ENCODE data around the gene CDCA8. TPM values are rescaled to one million over a fixed set of nuclear protein-coding genes. Genes with fewer than 3 reads are reported as not detected.

The CDCA8 gene
- polyA plus RNA-seq, 1 donor (not counting 4 experiments of a cell fraction or from before 2014, with no cell fraction given): 15.1 TPM

DNA sequence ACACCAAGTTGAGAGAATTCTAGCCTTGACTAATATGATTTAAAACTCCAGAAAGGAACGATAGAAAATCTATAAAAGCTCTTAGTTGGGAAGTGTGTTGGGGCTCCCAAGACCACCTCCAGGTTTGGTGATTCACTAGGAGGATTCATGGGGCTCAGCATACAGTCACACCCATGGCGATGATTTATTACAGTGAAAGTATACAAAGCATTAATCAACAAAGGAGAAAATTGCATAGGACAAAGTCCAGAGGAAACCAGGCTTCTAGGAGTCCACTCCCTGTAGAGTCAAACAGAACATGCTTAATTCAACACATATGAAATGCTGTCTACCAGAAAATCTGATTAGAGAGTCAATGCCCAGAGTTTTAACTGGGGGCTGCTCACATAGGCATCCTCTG is 4.8 kb downstream of the CDCA8 start:
- Histone ChIP-seq H4K20me1 (ENCODE audit: control insufficient read depth, extremely low read depth, insufficient read depth, low read length) (no peaks in the 10 kb centered on the region), H3K9me1 (ENCODE audit: control insufficient read depth, extremely low read depth, insufficient read depth, low read length) (no peaks in the 10 kb centered on the region), H3K27me3 (ENCODE audit: control insufficient read depth, extremely low read depth, insufficient read depth, low read length) (no peaks in the 10 kb centered on the region), H3K9ac (ENCODE audit: control insufficient read depth, extremely low read depth, insufficient read depth, low read length) (no peak overlapping the region), H3K4me3 (ENCODE audit: control insufficient read depth in 2 of 3, extremely low read depth in 1 of 3, insufficient read depth in 2 of 3, low read depth in 1 of 3, low read length in 3 of 3) (no peak overlapping the region), H3K27ac (ENCODE audit: control insufficient read depth, insufficient read depth, low read length) (no peak overlapping the region), H3K36me3 (ENCODE audit: control insufficient read depth in 2 of 2, extremely low read depth in 1 of 2, insufficient read depth in 2 of 2, low read length in 2 of 2) (peaks cover 6 to 36% of the 10 kb centered on the region in 2 experiments), H3K9me3 (ENCODE audit: control insufficient read depth, low read depth, low read length) (no peaks in the 10 kb centered on the region), H2AFZ (ENCODE audit: control insufficient read depth, low read length) (no peak overlapping the region), H3K4me2 (ENCODE audit: control insufficient read depth, extremely low read depth, insufficient read depth, low read depth, low read length) (no peak overlapping the region), H3K79me2 (ENCODE audit: control insufficient read depth, insufficient read depth, low read length) (peaks cover 26% of the 10 kb centered on the region), H3K4me1 (ENCODE audit: control insufficient read depth, extremely low read depth, insufficient read depth, low read length) (peaks cover 3% of the 10 kb centered on the region)
- dilution Hi-C loops (cut with MboI; ENCODE audit: extremely low pct_ligation_motif_present, low sequenced_read_pairs): loop anchor here (25.0 kb wide), 1 partner anchor 110 kb away; the partner anchor contains the start of gene GNL2
- DNase-seq (ENCODE audit: low read depth, low spot score): no peak
- TF ChIP-seq, protein P1, sequence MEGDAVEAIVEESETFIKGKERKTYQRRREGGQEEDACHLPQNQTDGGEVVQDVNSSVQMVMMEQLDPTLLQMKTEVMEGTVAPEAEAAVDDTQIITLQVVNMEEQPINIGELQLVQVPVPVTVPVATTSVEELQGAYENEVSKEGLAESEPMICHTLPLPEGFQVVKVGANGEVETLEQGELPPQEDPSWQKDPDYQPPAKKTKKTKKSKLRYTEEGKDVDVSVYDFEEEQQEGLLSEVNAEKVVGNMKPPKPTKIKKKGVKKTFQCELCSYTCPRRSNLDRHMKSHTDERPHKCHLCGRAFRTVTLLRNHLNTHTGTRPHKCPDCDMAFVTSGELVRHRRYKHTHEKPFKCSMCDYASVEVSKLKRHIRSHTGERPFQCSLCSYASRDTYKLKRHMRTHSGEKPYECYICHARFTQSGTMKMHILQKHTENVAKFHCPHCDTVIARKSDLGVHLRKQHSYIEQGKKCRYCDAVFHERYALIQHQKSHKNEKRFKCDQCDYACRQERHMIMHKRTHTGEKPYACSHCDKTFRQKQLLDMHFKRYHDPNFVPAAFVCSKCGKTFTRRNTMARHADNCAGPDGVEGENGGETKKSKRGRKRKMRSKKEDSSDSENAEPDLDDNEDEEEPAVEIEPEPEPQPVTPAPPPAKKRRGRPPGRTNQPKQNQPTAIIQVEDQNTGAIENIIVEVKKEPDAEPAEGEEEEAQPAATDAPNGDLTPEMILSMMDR (optimal IDR thresholded peaks at IDR 0.05 in 1 of 3, IDR thresholded peaks at IDR 0.05 in 1 of 3, conservative IDR thresholded peaks at IDR 0.05 in 1 of 3; ENCODE audit: extremely low read depth in 1 of 3, insufficient read depth in 2 of 3, low read length in 3 of 3): no peak
- no peak for TF ChIP-seq EZH2 (IDR thresholded peaks at IDR 0.05; ENCODE audit: low read length)
- no peak for FAIRE-seq

DNA sequence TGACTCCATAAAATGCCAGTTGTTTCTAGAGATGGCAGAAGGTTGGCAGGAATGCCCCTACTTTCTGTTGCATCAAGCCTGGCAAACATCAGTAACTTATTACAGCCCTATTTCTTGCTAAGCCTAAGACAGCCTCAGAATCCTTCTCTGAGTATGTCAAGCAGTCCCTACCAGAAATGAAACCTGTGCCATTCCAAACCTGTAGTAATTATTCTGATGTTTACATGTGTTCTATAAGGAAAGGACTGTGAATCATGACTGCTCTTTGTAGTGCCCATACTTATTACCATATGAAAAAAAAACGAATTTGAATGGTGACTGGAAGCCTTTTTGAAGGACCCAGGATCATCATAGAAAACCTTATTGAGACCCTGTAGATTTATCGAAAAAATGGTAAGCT is 5.4 kb downstream of the CDCA8 start:
- H3K4me2 ChIP-seq (ENCODE audit: control insufficient read depth, extremely low read depth, insufficient read depth, low read depth, low read length): no peak overlapping the region

More for the DNA sequence above, 5.4 kb downstream of the CDCA8 start:
- H3K9me1 ChIP-seq (ENCODE audit: control insufficient read depth, extremely low read depth, insufficient read depth, low read length): no peaks in the 10 kb centered on the region
- no peak for DNase-seq (ENCODE audit: low read depth, low spot score)
- no peak overlapping the region for H3K4me3 ChIP-seq (ENCODE audit: control insufficient read depth in 2 of 3, extremely low read depth in 1 of 3, insufficient read depth in 2 of 3, low read depth in 1 of 3, low read length in 3 of 3)
- dilution Hi-C loops (cut with MboI; ENCODE audit: extremely low pct_ligation_motif_present, low sequenced_read_pairs): loop anchor here (25.0 kb wide), 1 partner anchor 110 kb away; the partner anchor contains the start of gene GNL2
- H3K79me2 ChIP-seq (ENCODE audit: control insufficient read depth, insufficient read depth, low read length): peaks cover 22% of the 10 kb centered on the region
- no peak overlapping the region for H2AFZ ChIP-seq (ENCODE audit: control insufficient read depth, low read length)
- no peak overlapping the region for H3K27ac ChIP-seq (ENCODE audit: control insufficient read depth, insufficient read depth, low read length)
- no peaks in the 10 kb centered on the region for H3K9me3 ChIP-seq (ENCODE audit: control insufficient read depth, low read depth, low read length)
- no peaks in the 10 kb centered on the region for H3K27me3 ChIP-seq (ENCODE audit: control insufficient read depth, extremely low read depth, insufficient read depth, low read length)
- TF ChIP-seq EZH2 (IDR thresholded peaks at IDR 0.05; ENCODE audit: low read length): no peak
- TF ChIP-seq, protein P1 (optimal IDR thresholded peaks at IDR 0.05 in 1 of 3, IDR thresholded peaks at IDR 0.05 in 1 of 3, conservative IDR thresholded peaks at IDR 0.05 in 1 of 3; ENCODE audit: extremely low read depth in 1 of 3, insufficient read depth in 2 of 3, low read length in 3 of 3): no peak
- peaks cover 3% of the 10 kb centered on the region for H3K4me1 ChIP-seq (ENCODE audit: control insufficient read depth, extremely low read depth, insufficient read depth, low read length)
- no peaks in the 10 kb centered on the region for H4K20me1 ChIP-seq (ENCODE audit: control insufficient read depth, extremely low read depth, insufficient read depth, low read length)
- no peak for FAIRE-seq
- H3K36me3 ChIP-seq (ENCODE audit: control insufficient read depth in 2 of 2, extremely low read depth in 1 of 2, insufficient read depth in 2 of 2, low read length in 2 of 2): peaks cover 8 to 36% of the 10 kb centered on the region in 2 experiments
- H3K9ac ChIP-seq (ENCODE audit: control insufficient read depth, extremely low read depth, insufficient read depth, low read length): no peak overlapping the region

Measured in keratinocyte (primary cell).